PC-3 (cell line): Measurements from ENCODE around the gene PRKCE. TPM values are rescaled to one million over a fixed set of nuclear protein-coding genes. Genes with fewer than 3 reads are reported as not detected.

ENCODE experiments used
- ATAC-seq: fragments of 200-7000 bp; cut with Tn5 transposase; 2 replicates; pipeline ENCODE4 v1.9.1; 2020; ENCODE audit warnings: mild to moderate bottlenecking, moderate library complexity
- BruUV-seq: library from RNA; stranded (reverse); fragments of 400-500 nt; replicated peaks from 2 replicates; lab custom pipeline; 2021; lab: Mats Ljungman, UMichigan
- CTCF ChIA-PET: fragments of 300-600 bp; sonication (Branson Sonifier 250); formaldehyde crosslinking; loops from one replicate; lab custom pipeline; 2022; ENCODE audit warnings: antibody characterized with exemption; lab: Charles Lee
- POLR2A ChIA-PET: fragments of 300-600 bp; sonication (Branson Sonifier 250); formaldehyde crosslinking; loops from one replicate; lab custom pipeline; 2022; ENCODE audit warnings: antibody characterized with exemption; ENCODE audit not compliant: unreplicated experiment; lab: Charles Lee
- DNase-seq: peaks from one replicate; pipeline ENCODE4 v3.0.0-alpha.2; 2015
- H2AFZ ChIP-seq: fragments of 300-600 bp; sonication (generic); 2 replicates; pipeline ENCODE4 v1.6.0; 2016; ENCODE audit warnings: antibody characterized with exemption, low read length
- H3F3A ChIP-seq: fragments of 300-600 bp; sonication (generic); one replicate; pipeline ENCODE4 v1.6.0; 2017; ENCODE audit warnings: antibody characterized with exemption, low read length, control low read depth, mild to moderate bottlenecking; ENCODE audit not compliant: unreplicated experiment
- H3K27ac ChIP-seq: fragments of 300-600 bp; sonication (generic); 2 replicates; pipeline ENCODE4 v1.5.1; 2016; ENCODE audit warnings: mild to moderate bottlenecking, low read length
- H3K27me3 ChIP-seq: fragments of 300-600 bp; sonication (generic); 2 replicates; pipeline ENCODE4 v1.6.1; 2016; ENCODE audit warnings: low read length, mixed read lengths
- H3K36me3 ChIP-seq: fragments of 300-600 bp; sonication (generic); 2 replicates; pipeline ENCODE4 v1.6.1; 2016; ENCODE audit warnings: low read depth, mixed run types, low read length, mixed read lengths
- H3K4me1 ChIP-seq: fragments of 300-600 bp; sonication (generic); 2 replicates; pipeline ENCODE4 v1.5.1; 2016; ENCODE audit warnings: low read length; ENCODE audit not compliant: insufficient read depth
- H3K4me2 ChIP-seq: fragments of 300-600 bp; sonication (generic); 2 replicates; pipeline ENCODE4 v1.6.0; 2016; ENCODE audit warnings: low read length
- H3K4me3 ChIP-seq: fragments of 300-600 bp; sonication (generic); 2 replicates; pipeline ENCODE4 v1.5.1; 2016; ENCODE audit warnings: mild to moderate bottlenecking, low read length, mixed read lengths
- H3K79me2 ChIP-seq: fragments of 300-600 bp; sonication (generic); 2 replicates; pipeline ENCODE4 v1.6.1; 2017; ENCODE audit warnings: low read length, mixed read lengths
- H3K9ac ChIP-seq: fragments of 300-600 bp; sonication (generic); 2 replicates; pipeline ENCODE4 v1.6.0; 2016; ENCODE audit warnings: mild to moderate bottlenecking, low read length
- H3K9me2 ChIP-seq: fragments of 300-600 bp; sonication (generic); replicated peaks from 2 replicates; pipeline ENCODE4 v1.6.1; 2016; ENCODE audit warnings: mixed run types, low read length, mixed read lengths
- H3K9me3 ChIP-seq: fragments of 300-600 bp; sonication (generic); 2 replicates; pipeline ENCODE4 v1.6.1; 2016; ENCODE audit warnings: low read length, mixed read lengths
- H4K20me1 ChIP-seq: fragments of 300-600 bp; sonication (generic); 2 replicates; pipeline ENCODE4 v1.6.1; 2016; ENCODE audit warnings: low read length, mixed read lengths
- EZH2 ChIP-seq: fragments of 300-600 bp; sonication (generic); IDR thresholded peaks from one replicate; pipeline ENCODE4 v1.6.1; 2017; ENCODE audit warnings: antibody characterized with exemption, mild to moderate bottlenecking, low read length; ENCODE audit not compliant: unreplicated experiment
- EZH2phosphoT487 ChIP-seq: fragments of 300-600 bp; sonication (generic); IDR thresholded peaks from 2 replicates; pipeline ENCODE4 v1.6.1; 2018; ENCODE audit warnings: mild to moderate bottlenecking, antibody characterized with exemption, low read length, borderline replicate concordance
- intact Hi-C: fragments of 100-400 bp; cut with micrococcal nuclease; formaldehyde crosslinking; loops from 2 replicates; pipeline ENCODE4 v1.9.0; 2023
- total RNA-seq: library from RNA; depleted of rRNA; stranded (reverse); fragments of >200 nt; gene quantifications from 2 replicates; pipeline ENCODE4 v1.2.3, GENCODE V29; 2014
- TF ChIP-seq, protein P1 (sequence below): fragments of 300-600 bp; sonication (generic); conservative IDR thresholded peaks from 2 replicates; pipeline ENCODE4 v1.5.1; 2017; ENCODE audit warnings: antibody characterized with exemption, low read depth, mild to moderate bottlenecking, low read length

PRKCE gene
- total RNA-seq, 1 experiment from 2014 or later: 7.0 TPM

DNA sequence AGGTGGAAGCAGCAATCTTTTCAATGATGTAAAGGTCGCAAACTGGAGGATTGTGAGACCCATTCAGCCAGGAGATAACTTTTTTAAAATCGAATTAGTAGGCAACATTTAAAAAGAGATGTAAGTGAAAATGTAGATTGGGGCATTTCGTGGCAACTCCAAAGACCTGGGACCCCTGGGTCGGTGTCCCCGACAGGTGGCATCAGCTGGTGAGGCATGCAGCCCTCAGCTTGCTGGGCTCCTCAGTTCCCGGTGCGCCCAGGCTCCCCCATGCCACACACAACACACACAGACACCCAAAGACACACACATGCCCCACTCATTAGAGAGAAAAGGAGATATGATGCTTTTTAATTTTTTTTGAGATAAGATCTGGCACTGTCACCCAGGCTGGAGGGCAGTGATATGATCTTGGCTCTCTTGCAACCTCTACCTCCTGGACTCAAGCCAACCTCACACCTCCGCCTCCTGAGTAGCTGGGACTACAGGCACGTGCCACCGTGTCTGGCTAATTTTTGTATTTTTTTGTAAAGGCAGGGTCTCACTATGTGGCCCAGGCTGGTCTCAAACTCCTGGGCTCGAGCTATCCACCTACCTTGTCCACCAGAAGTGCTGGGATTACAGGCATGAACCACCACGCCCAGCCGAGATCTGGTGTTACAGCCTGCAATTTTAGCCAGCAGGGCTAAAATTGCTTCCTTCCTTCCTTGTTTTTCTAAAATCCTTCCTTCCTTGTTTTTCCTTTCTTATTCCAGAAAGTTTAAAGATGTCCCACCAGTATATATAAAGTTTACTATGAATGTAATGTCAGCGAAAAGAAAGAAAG lies 523.1 kb downstream of the PRKCE start:
- no peaks in the 10 kb centered on the region for H3K36me3 ChIP-seq
- no peak overlapping the region for H3K4me2 ChIP-seq
- no peak for ATAC-seq
- ChIA-PET POLR2A (interaction anchor here (0.6 kb wide), 1 partner anchor 50 kb away, joined by 3 read pairs; no protein-coding TSS in a partner anchor), CTCF (no interaction called here)
- no peak for DNase-seq
- no peak overlapping the region for H3K27ac ChIP-seq
- no peaks in the 10 kb centered on the region for H4K20me1 ChIP-seq
- H3K27me3 ChIP-seq: no peaks in the 10 kb centered on the region
- intact Hi-C loops: no loop called here
- no peaks in the 10 kb centered on the region for H3K79me2 ChIP-seq
- H2AFZ ChIP-seq: no peak overlapping the region
- peaks cover 29% of the 10 kb centered on the region for H3K4me1 ChIP-seq
- no peaks in the 10 kb centered on the region for H3F3A ChIP-seq
- TF ChIP-seq EZH2phosphoT487 (no peak), EZH2 (no peak)
- H3K4me3 ChIP-seq: no peak overlapping the region
- H3K9me3 ChIP-seq: no peaks in the 10 kb centered on the region
- no peak overlapping the region for H3K9ac ChIP-seq
- BruUV-seq: no TSS peak
- no peaks in the 10 kb centered on the region for H3K9me2 ChIP-seq

DNA sequence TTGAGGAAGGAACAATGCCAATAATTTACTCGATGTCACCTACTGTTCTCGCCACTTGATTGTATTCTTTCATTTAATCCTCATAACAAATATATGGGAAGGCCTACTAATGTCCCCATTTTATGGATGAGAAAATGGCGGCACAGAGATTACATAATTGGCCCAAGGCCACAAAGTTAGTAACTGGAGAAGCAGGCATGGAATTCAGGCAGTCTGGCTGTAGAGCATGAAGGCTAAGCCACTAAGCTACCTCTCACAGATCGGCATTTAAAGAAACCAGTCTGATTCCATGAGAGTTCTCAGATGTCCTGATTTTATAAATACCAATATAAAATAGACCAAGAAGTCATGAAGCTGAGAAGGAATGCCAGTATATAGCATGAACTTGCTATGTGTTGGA lies 523.9 kb downstream of the PRKCE start:
- DNase-seq: peak; percentile 27
- no peak overlapping the region for H2AFZ ChIP-seq
- TF ChIP-seq EZH2: no peak
- TF ChIP-seq, protein P1, sequence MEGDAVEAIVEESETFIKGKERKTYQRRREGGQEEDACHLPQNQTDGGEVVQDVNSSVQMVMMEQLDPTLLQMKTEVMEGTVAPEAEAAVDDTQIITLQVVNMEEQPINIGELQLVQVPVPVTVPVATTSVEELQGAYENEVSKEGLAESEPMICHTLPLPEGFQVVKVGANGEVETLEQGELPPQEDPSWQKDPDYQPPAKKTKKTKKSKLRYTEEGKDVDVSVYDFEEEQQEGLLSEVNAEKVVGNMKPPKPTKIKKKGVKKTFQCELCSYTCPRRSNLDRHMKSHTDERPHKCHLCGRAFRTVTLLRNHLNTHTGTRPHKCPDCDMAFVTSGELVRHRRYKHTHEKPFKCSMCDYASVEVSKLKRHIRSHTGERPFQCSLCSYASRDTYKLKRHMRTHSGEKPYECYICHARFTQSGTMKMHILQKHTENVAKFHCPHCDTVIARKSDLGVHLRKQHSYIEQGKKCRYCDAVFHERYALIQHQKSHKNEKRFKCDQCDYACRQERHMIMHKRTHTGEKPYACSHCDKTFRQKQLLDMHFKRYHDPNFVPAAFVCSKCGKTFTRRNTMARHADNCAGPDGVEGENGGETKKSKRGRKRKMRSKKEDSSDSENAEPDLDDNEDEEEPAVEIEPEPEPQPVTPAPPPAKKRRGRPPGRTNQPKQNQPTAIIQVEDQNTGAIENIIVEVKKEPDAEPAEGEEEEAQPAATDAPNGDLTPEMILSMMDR: no peak
- TF ChIP-seq EZH2phosphoT487: no peak
- ChIA-PET CTCF (no interaction called here), POLR2A (interaction anchor here (0.6 kb wide), 1 partner anchor 49 kb away, joined by 3 read pairs; no protein-coding TSS in a partner anchor)
- no peaks in the 10 kb centered on the region for H3K79me2 ChIP-seq
- intact Hi-C loops: no loop called here
- H3K36me3 ChIP-seq: no peaks in the 10 kb centered on the region
- H3K9ac ChIP-seq: no peak overlapping the region
- BruUV-seq: no TSS peak
- H3K4me3 ChIP-seq: no peak overlapping the region
- H3F3A ChIP-seq: no peaks in the 10 kb centered on the region
- H3K9me2 ChIP-seq: no peaks in the 10 kb centered on the region
- peaks cover 34% of the 10 kb centered on the region for H3K4me1 ChIP-seq
- H3K4me2 ChIP-seq: no peak overlapping the region
- H3K9me3 ChIP-seq: no peaks in the 10 kb centered on the region
- no peak overlapping the region for H3K27ac ChIP-seq
- H3K27me3 ChIP-seq: no peaks in the 10 kb centered on the region
- ATAC-seq: no peak
- H4K20me1 ChIP-seq: no peaks in the 10 kb centered on the region

DNA sequence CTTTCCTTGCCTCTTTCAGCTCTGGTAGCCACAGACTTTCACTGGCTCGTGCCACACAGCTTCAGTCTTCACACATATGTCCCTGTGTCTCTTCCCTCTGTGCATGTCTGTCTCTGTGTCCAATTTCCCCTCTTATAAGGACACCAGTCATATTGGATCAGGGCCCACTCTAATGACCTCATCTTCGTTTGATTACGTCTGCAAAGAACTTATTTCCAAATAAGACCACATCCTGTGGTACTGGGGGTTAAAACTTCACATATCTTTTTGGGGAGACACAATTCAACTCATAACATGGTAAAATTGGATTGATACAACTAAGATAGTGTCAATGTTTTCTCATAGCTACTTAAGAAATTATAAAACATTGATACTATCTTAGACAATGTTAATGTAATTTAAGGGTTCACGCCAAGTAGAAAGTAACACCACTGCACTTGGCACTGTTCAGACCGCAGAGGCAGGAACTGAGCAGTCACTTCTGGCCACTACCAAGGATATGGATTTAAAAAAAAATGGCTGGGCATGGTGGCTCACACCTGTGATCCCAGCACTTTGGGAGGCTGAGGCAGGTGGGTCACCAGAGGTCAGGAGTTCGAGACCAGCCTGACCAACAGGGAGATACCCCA lies 526.1 kb downstream of the PRKCE start:
- H3K9me2 ChIP-seq: no peaks in the 10 kb centered on the region
- H3K9ac ChIP-seq: no peak overlapping the region
- no peak for ATAC-seq
- no peaks in the 10 kb centered on the region for H4K20me1 ChIP-seq
- H3K4me1 ChIP-seq: peaks cover 15% of the 10 kb centered on the region
- no peaks in the 10 kb centered on the region for H3F3A ChIP-seq
- CTCF ChIA-PET: no interaction called here
- no peak for DNase-seq
- no peak overlapping the region for H3K4me3 ChIP-seq
- no peak overlapping the region for H3K27ac ChIP-seq
- H3K27me3 ChIP-seq: no peaks in the 10 kb centered on the region
- TF ChIP-seq, protein P1: no peak
- no peak for TF ChIP-seq EZH2phosphoT487
- TF ChIP-seq EZH2: no peak
- H2AFZ ChIP-seq: no peak overlapping the region
- POLR2A ChIA-PET: no interaction called here
- no peak overlapping the region for H3K4me2 ChIP-seq
- no TSS peak for BruUV-seq
- intact Hi-C loops: no loop called here
- no peaks in the 10 kb centered on the region for H3K9me3 ChIP-seq
- H3K79me2 ChIP-seq: no peaks in the 10 kb centered on the region
- no peaks in the 10 kb centered on the region for H3K36me3 ChIP-seq
